IMR-90 (cell line): Measurements from ENCODE around the gene SLC8A3. TPM values are rescaled to one million over a fixed set of nuclear protein-coding genes. Genes with fewer than 3 reads are reported as not detected.
A peak's percentile ranks its signal among the peaks of the same experiment; 100 is the strongest.

ENCODE experiments used
- ATAC-seq: fragments of 200-7000 bp; cut with Tn5 transposase; 2 replicates; pipeline ENCODE4 v1.9.1; 2020; ENCODE audit warnings: low read depth, mild to moderate bottlenecking, moderate library complexity
- BruUV-seq: library from RNA; stranded (reverse); fragments of 400-500 nt; replicated peaks from 2 replicates; lab custom pipeline; 2021; lab: Mats Ljungman, UMichigan
- CTCF ChIA-PET: fragments of 300-600 bp; formaldehyde crosslinking; extraction: SDS; loops from one replicate; lab custom pipeline; 2021; ENCODE audit warnings: antibody characterized with exemption; lab: Yijun Ruan, JAX
- POLR2A ChIA-PET: fragments of 300-600 bp; sonication (Branson Sonifier 250); formaldehyde crosslinking; loops from one replicate; lab custom pipeline; 2022; ENCODE audit warnings: antibody characterized with exemption; ENCODE audit not compliant: unreplicated experiment; lab: Charles Lee
- DNase-seq: peaks from one replicate; pipeline ENCODE4 v3.0.0; 2013
- H2AFZ ChIP-seq: replicated peaks from 2 replicates; pipeline ENCODE3; 2013; ENCODE audit warnings: low read length, mild to moderate bottlenecking; ENCODE audit not compliant: poor library complexity
- H2AK5ac ChIP-seq: 2 replicates; pipeline ENCODE4 v1.6.1; 2013; ENCODE audit warnings: low read depth, low read length, inconsistent platforms
- H2AK9ac ChIP-seq: replicated peaks from 2 replicates; pipeline ENCODE3; 2013; ENCODE audit warnings: mild to moderate bottlenecking, low read depth, low read length, moderate library complexity; ENCODE audit not compliant: poor library complexity
- H2BK120ac ChIP-seq: 2 replicates; pipeline ENCODE4 v1.6.1; 2013; ENCODE audit warnings: low read depth, low read length, inconsistent platforms
- H2BK15ac ChIP-seq: 3 replicates; pipeline ENCODE4 v1.6.1; 2013; ENCODE audit warnings: low read depth, low read length, inconsistent platforms
- H2BK20ac ChIP-seq: 2 replicates; pipeline ENCODE4 v1.6.1; 2013; ENCODE audit warnings: low read depth, mild to moderate bottlenecking, inconsistent platforms, low read length, moderate library complexity
- H2BK5ac ChIP-seq: 2 replicates; pipeline ENCODE4 v1.6.1; 2013; ENCODE audit warnings: mild to moderate bottlenecking, low read depth, low read length, inconsistent platforms; ENCODE audit not compliant: poor library complexity, severe bottlenecking
- H3K14ac ChIP-seq: replicated peaks from 2 replicates; pipeline ENCODE4 v1.6.1; 2013; ENCODE audit warnings: low read depth, low read length, inconsistent platforms
- H3K18ac ChIP-seq: 2 replicates; pipeline ENCODE4 v1.6.1; 2013; ENCODE audit warnings: low read depth, low read length, control low read depth
- H3K23ac ChIP-seq: 2 replicates; pipeline ENCODE4 v1.6.1; 2013; ENCODE audit warnings: low read depth, low read length, inconsistent platforms
- H3K27ac ChIP-seq: 2 replicates; pipeline ENCODE4 v1.5.1; 2013; ENCODE audit warnings: mild to moderate bottlenecking, control low read depth, low read length; ENCODE audit not compliant: insufficient read depth
- H3K27me3 ChIP-seq: 2 replicates; pipeline ENCODE4 v1.6.1; 2013; ENCODE audit warnings: low read length; ENCODE audit not compliant: control insufficient read depth, insufficient read depth
- H3K36me3 ChIP-seq: 2 replicates; pipeline ENCODE4 v1.6.1; 2013; ENCODE audit warnings: low read length, mixed read lengths; ENCODE audit not compliant: control insufficient read depth, insufficient read depth
- H3K4ac ChIP-seq: 2 replicates; pipeline ENCODE4 v1.6.1; 2013; ENCODE audit warnings: low read depth, low read length, inconsistent platforms
- H3K4me1 ChIP-seq: 2 replicates; pipeline ENCODE4 v1.6.1; 2013; ENCODE audit warnings: low read length, mixed read lengths; ENCODE audit not compliant: control insufficient read depth, insufficient read depth
- H3K4me2 ChIP-seq: 2 replicates; pipeline ENCODE4 v1.6.1; 2013; ENCODE audit warnings: low read depth, mild to moderate bottlenecking, control low read depth, low read length, moderate library complexity
- H3K4me3 ChIP-seq: 2 replicates; pipeline ENCODE4 v1.5.1; 2013; ENCODE audit warnings: low read depth, mild to moderate bottlenecking, control low read depth, low read length, moderate library complexity; ENCODE audit not compliant: insufficient read depth
- H3K56ac ChIP-seq: 2 replicates; pipeline ENCODE4 v1.6.1; 2013; ENCODE audit warnings: low read length, inconsistent platforms; ENCODE audit not compliant: insufficient read depth; ENCODE audit errors: extremely low read depth
- H3K79me1 ChIP-seq, 2 experiments: 2 replicates each; pipeline ENCODE4 v1.6.1; 2013; ENCODE audit warnings: low read length in 2 of 2, inconsistent platforms in 1 of 2, low read depth in 1 of 2
- H3K9ac ChIP-seq: 2 replicates; pipeline ENCODE4 v1.6.1; 2013; ENCODE audit warnings: low read depth, low read length, control low read depth
- H3K9me1 ChIP-seq: 2 replicates; pipeline ENCODE4 v1.6.1; 2013; ENCODE audit warnings: low read length, inconsistent platforms; ENCODE audit not compliant: insufficient read depth
- H3K9me3 ChIP-seq: 2 replicates; pipeline ENCODE4 v1.6.1; 2013; ENCODE audit warnings: low read length; ENCODE audit not compliant: control insufficient read depth, insufficient read depth
- H4K20me1 ChIP-seq: 2 replicates; pipeline ENCODE4 v1.6.1; 2013; ENCODE audit warnings: low read length, inconsistent platforms; ENCODE audit not compliant: insufficient read depth
- H4K5ac ChIP-seq: 2 replicates; pipeline ENCODE4 v1.6.1; 2013; ENCODE audit warnings: mild to moderate bottlenecking, low read depth, low read length, control low read depth
- H4K8ac ChIP-seq, 2 experiments: 2 replicates each; pipeline ENCODE4 v1.6.1; 2013; ENCODE audit warnings: low read depth in 2 of 2, low read length in 2 of 2, control low read depth in 1 of 2, inconsistent platforms in 1 of 2
- H4K91ac ChIP-seq: 2 replicates; pipeline ENCODE4 v1.6.1; 2013; ENCODE audit warnings: low read depth, low read length, inconsistent platforms; ENCODE audit not compliant: insufficient read depth
- CEBPB ChIP-seq: IDR thresholded peaks from 2 replicates; pipeline ENCODE4 v1.6.1; 2012; ENCODE audit warnings: low read depth, low read length, improper control_type of control experiment
- CHD1 ChIP-seq: IDR thresholded peaks from 2 replicates; pipeline ENCODE4 v1.6.1; 2012; ENCODE audit warnings: low read depth, low read length, improper control_type of control experiment
- MAZ ChIP-seq: IDR thresholded peaks from 2 replicates; pipeline ENCODE4 v1.6.1; 2012; ENCODE audit warnings: low read depth, mild to moderate bottlenecking, low read length, improper control_type of control experiment, moderate library complexity, borderline replicate concordance
- NFE2L2 ChIP-seq: fragments of 150-350 bp; IDR thresholded peaks from 2 replicates; pipeline ENCODE4 v1.6.1; 2016; ENCODE audit warnings: low read depth, mild to moderate bottlenecking, low read length
- SMC3 ChIP-seq: fragments of 150-350 bp; IDR thresholded peaks from 2 replicates; pipeline ENCODE4 v1.6.1; 2016; ENCODE audit warnings: low read depth, mild to moderate bottlenecking, antibody characterized with exemption, low read length, moderate library complexity
- WGBS, 2 experiments: methylation state at CpG; one replicate each; pipeline versions ENCODE4 v1.1.5 to v1.1.7; 2013; ENCODE audit warnings: missing lambda C conversion rate in 2 of 2; ENCODE audit not compliant: insufficient read length in 1 of 2; ENCODE audit errors: extremely low coverage in 2 of 2; 5-methylcytosine and 5-hydroxymethylcytosine counted together
- dilution Hi-C: fragments of 300-500 bp; cut with HindIII; formaldehyde crosslinking; loops from one replicate; pipeline ENCODE4 v1.14.3; 2018; ENCODE audit warnings: low sequenced_read_pairs; ENCODE audit not compliant: unreplicated experiment
- in situ Hi-C: fragments of 300-500 bp; cut with MboI; formaldehyde crosslinking; loops from 3 replicates; pipeline ENCODE4 v1.14.3; 2019; ENCODE audit warnings: low sequenced_read_pairs, inconsistent platforms, mixed read lengths
- intact Hi-C: fragments of 100-400 bp; cut with micrococcal nuclease; formaldehyde crosslinking; loops from 2 replicates; pipeline ENCODE4 v1.10.0; 2022
- polyA plus RNA-seq, 3 experiments: library from polyadenylated mRNA; depleted of rRNA; stranded (reverse); fragments of >200 nt; gene quantifications; 2 replicates each; pipeline ENCODE4 v1.2.3, GENCODE V29; 2012; ENCODE audit warnings: low replicate concordance in 1 of 3
- total RNA-seq: library from RNA; depleted of rRNA; stranded (reverse); fragments of >200 nt; gene quantifications from 2 replicates; pipeline ENCODE4 v1.2.3, GENCODE V29; 2012

Gene SLC8A3
- total and polyA plus RNA-seq, 2 of the 4 experiments (the other 2 are of a cell fraction): under 0.01 TPM; not detected in 1

GRCh38 chr14:70011708-70012107, 177.0 kb downstream of the SLC8A3 start:
- ATAC-seq (no peak), DNase-seq (no peak)
- Histone ChIP-seq H3K27ac (no peak overlapping the region), H2BK120ac (peak overlapping the region; percentile 52; the same call in 1 of the 2 replicates), H3K18ac (no peak overlapping the region; the same call in 1 of the 2 replicates), H3K4ac (peak overlapping the region; percentile 10; the same call in 1 of the 2 replicates), H2AK5ac (no peak overlapping the region), H4K20me1 (no peaks in the 10 kb centered on the region), H3K14ac (no peak overlapping the region), H3K4me1 (peaks cover 4% of the 10 kb centered on the region), H3K27me3 (no peaks in the 10 kb centered on the region), H2BK15ac (no peak overlapping the region), H3K9me1 (no peaks in the 10 kb centered on the region; the same call in 1 of the 2 replicates), H3K4me3 (no peak overlapping the region), H3K4me2 (no peak overlapping the region), H3K36me3 (peaks cover 10% of the 10 kb centered on the region), H2AK9ac (no peak overlapping the region), H3K9ac (no peak overlapping the region), H3K56ac (no peak overlapping the region), H3K23ac (no peak overlapping the region), H4K8ac (peak overlapping the region in 1 of 2 experiments; percentile 20; a peak in 1 of 4 replicates), H2BK5ac (peak overlapping the region; percentile 3), H2BK20ac (no peak overlapping the region; the same call in 1 of the 2 replicates), H4K91ac (no peak overlapping the region), H4K5ac (no peak overlapping the region), H3K9me3 (no peaks in the 10 kb centered on the region), H2AFZ (no peak overlapping the region), H3K79me1 (no peaks in the 10 kb centered on the region)
- no TSS peak for BruUV-seq
- intact Hi-C loops: no loop called here
- ChIA-PET CTCF (no interaction called here), POLR2A (no interaction called here)
- TF ChIP-seq SMC3 (no peak), NFE2L2 (no peak), MAZ (no peak), CHD1 (no peak), CEBPB (no peak)
- WGBS, 2 experiments: 60% methylated on average over 1 of the region's 7 CpGs; no CpG with 5 or more reads in 1 of the 2 experiments
- dilution Hi-C loops: no loop called here
- in situ Hi-C loops: loop anchor here (25.0 kb wide), 1 partner anchor 424 kb away; no protein-coding TSS in a partner anchor
